ENCODE results near the gene MRPS27. TPM values are rescaled to one million over a fixed set of nuclear protein-coding genes. Genes with fewer than 3 reads are reported as not detected.
"Not testable (repeated sequence)": the region's sequence is repeated elsewhere in the genome, so short reads cannot be mapped to it uniquely, and the experiment has no call there.

MRPS27 gene
- total RNA-seq, 4 donors from 2014 or later: 14.3 to 34.7 (median 27.9) TPM

DNA sequence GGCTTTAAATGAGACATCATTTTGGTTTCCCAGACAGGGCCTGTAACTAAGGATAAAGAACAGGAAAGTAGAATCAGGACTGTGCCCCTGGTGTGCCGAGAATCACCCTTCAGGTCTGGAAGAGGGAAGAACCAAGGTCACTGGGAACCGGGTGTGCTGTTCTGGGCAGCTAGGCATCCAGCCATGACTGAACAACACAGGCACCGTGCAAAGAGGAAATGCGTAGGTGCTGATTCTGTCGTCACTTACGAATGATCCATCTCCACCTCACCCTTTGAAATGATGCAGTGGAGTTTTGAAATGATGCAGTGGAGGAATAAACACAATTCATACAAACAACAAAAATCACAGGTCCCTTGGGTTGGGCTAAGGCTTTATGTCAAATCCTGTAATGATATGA is 148.4 kb downstream of the MRPS27 start:
- no peaks in the 10 kb centered on the region for H3K9me3 ChIP-seq
- no peak for TF ChIP-seq POLR2AphosphoS5 (IDR thresholded peaks at IDR 0.05)
- TF ChIP-seq, protein P1, sequence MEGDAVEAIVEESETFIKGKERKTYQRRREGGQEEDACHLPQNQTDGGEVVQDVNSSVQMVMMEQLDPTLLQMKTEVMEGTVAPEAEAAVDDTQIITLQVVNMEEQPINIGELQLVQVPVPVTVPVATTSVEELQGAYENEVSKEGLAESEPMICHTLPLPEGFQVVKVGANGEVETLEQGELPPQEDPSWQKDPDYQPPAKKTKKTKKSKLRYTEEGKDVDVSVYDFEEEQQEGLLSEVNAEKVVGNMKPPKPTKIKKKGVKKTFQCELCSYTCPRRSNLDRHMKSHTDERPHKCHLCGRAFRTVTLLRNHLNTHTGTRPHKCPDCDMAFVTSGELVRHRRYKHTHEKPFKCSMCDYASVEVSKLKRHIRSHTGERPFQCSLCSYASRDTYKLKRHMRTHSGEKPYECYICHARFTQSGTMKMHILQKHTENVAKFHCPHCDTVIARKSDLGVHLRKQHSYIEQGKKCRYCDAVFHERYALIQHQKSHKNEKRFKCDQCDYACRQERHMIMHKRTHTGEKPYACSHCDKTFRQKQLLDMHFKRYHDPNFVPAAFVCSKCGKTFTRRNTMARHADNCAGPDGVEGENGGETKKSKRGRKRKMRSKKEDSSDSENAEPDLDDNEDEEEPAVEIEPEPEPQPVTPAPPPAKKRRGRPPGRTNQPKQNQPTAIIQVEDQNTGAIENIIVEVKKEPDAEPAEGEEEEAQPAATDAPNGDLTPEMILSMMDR (IDR thresholded peaks at IDR 0.05): no peak
- TF ChIP-seq POLR2A (IDR thresholded peaks at IDR 0.05): no peak
- TF ChIP-seq EP300 (IDR thresholded peaks at IDR 0.05; ENCODE audit: low read depth): no peak
- DNase-seq: no peak
- H3K4me1 ChIP-seq: peaks cover 0 to 3% (median 0%) of the 10 kb centered on the region in 4 donors
- no peak overlapping the region for H3K27ac ChIP-seq
- H3K27me3 ChIP-seq: peaks cover 7% of the 10 kb centered on the region
- no peak overlapping the region for H3K4me3 ChIP-seq
- 83 to 84% methylated on average over 4 to 6 of the region's 6 CpGs for WGBS, 2 donors (ENCODE audit: low coverage in 1 of 2)
- H3K36me3 ChIP-seq: no peaks in the 10 kb centered on the region
- in situ Hi-C loops (cut with MboI; ENCODE audit: low pct_ligation_motif_present in 1 of 4, low pct_unique_long_range_greater_than_20kb in 1 of 4, low sequenced_read_pairs in 3 of 4): no loop called here
- intact Hi-C loops (cut with DNase I; ENCODE audit: low total_unique reads): no loop called here

DNA sequence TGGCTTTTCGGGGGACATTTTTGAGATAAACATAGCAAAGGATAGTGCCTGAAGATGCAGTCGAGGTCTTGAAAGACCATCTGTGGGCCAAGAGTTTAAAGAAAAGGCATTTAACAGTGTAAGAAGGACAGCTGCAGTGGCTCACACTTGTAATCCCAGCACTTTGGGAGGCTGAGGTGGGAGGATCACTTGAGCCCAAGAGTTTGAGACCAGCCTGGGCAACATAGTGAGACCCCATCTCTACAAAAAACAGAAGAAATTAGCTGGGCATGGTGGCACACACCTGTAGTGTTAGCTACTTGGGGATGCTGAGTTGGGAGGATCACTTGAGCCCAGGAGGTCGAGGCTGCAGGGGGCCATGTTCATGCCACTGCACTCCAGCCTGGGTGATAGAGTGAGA is 148.9 kb downstream of the MRPS27 start:
- in situ Hi-C loops (cut with MboI; ENCODE audit: low pct_ligation_motif_present in 1 of 4, low pct_unique_long_range_greater_than_20kb in 1 of 4, low sequenced_read_pairs in 3 of 4); H3K9me3 ChIP-seq; H3K27me3 ChIP-seq; intact Hi-C loops (cut with DNase I; ENCODE audit: low total_unique reads); H3K4me3 ChIP-seq; H3K36me3 ChIP-seq; DNase-seq; H3K4me1 ChIP-seq; H3K27ac ChIP-seq: not testable (repeated sequence)
- WGBS, 2 donors (ENCODE audit: low coverage in 1 of 2): 88 to 93% methylated on average over 3 of the region's 3 CpGs

DNA sequence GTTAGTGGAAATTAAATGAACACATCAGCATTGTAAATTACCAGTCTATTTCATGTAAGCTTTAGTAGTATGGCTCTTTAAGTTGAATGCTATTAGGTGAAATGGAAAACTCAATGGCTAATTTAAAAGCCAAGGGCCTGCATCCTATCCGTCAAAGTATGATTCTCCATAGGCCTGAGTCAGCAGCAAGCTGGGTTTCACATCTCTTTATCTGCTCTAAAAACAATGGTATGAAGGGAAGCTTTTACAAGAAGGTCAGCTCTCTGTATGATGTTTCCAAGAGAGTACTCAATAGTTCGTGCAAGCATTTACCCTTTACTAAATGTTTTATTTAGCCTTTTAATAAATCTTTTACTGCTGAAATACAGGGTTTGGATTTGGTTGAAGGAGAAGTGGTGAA is 149.9 kb downstream of the MRPS27 start:
- no peak for DNase-seq
- in situ Hi-C loops (cut with MboI; ENCODE audit: low pct_ligation_motif_present in 1 of 4, low pct_unique_long_range_greater_than_20kb in 1 of 4, low sequenced_read_pairs in 3 of 4) (no loop called here), intact Hi-C loops (cut with DNase I; ENCODE audit: low total_unique reads) (no loop called here)
- TF ChIP-seq EP300 (IDR thresholded peaks at IDR 0.05; ENCODE audit: low read depth) (no peak), POLR2A (IDR thresholded peaks at IDR 0.05) (no peak), POLR2AphosphoS5 (IDR thresholded peaks at IDR 0.05) (no peak)
- TF ChIP-seq, protein P1 (IDR thresholded peaks at IDR 0.05): no peak
- no peak overlapping the region for H3K4me3 ChIP-seq
- H3K4me1 ChIP-seq: peaks cover 0 to 6% (median 0%) of the 10 kb centered on the region in 4 donors
- H3K27ac ChIP-seq: no peak overlapping the region
- H3K9me3 ChIP-seq: no peaks in the 10 kb centered on the region
- peaks cover 7% of the 10 kb centered on the region for H3K27me3 ChIP-seq
- no peaks in the 10 kb centered on the region for H3K36me3 ChIP-seq
- WGBS, 2 donors (ENCODE audit: low coverage in 1 of 2): 61 to 82% methylated on average over 2 of the region's 2 CpGs

Small RNA genes lying within 50 kb of the gene (small RNA-seq; reads per million reads assigned to genes)
- gene MIR4803 (0 reads per million in 4 donors), gene RN7SL153P (0 reads per million in 4 donors)

Other genes with a start within 250 kb of the MRPS27 start
- 10 to 100 TPM; 38.9 to 57.5 (median 44.4) TPM for gene MAP1B, start 212.8 kb downstream of the MRPS27 start, total RNA-seq
- gene PTCD2, start 133 bp upstream of the MRPS27 start, total RNA-seq: 1 to 10 TPM; 1.5 to 9.5 (median 2.9) TPM
- 1 to 10 TPM in 1 of 4 donors, under 1 TPM in 3; 0.40 to 1.4 (median 0.72) TPM for gene ZNF366, start 187.2 kb upstream of the MRPS27 start, total RNA-seq

Measured in transverse colon (tissue), 4 donors.